Stimulated activated CD8-positive, alpha-beta memory T cell treated with anti-CD3 and anti-CD28 coated beads, Interleukin-7, amount 100 ng/mL, for 1 hour (primary cell): ENCODE measurements around the gene ASB6.

Source experiments
- DNase-seq, 2 donors: peaks; one replicate each; pipeline ENCODE4 v3.0.0-alpha.2; 2020; ENCODE audit warnings: low read depth in 2 of 2

ASB6 gene

DNA sequence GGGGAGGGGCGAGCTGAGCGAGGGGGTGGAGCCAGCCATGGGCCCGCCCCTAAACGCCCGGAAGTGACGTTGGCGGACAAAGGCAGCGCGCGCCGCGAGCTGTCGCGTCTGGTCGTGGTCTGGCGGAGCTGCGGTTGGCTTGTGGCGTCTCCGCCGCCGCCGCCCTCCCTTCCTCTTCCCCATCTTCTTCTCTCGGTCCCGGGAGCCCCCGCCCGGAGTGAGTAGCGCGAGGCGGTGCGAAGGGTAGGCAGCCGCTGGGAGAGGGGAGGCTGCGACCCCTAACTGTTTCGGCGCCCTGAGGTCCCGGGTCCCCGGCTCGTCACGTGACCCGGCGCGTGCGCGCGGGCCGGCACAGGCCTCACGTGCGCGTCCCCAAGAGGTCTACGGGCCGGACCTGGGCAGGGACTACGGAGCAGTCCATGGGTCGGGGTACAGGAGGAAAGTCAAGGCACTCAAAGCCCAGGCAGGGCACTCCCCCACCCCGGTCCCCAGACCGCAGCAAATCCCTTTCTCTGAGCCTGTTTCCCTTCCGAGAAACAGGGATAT, 15.8 kb downstream of the ASB6 start, which contains the start of gene NTMT1:
Gene NTMT1, plus strand, starts transcription at position 85 of the 546 bp plus-strand sequence. CDS start 6,541 bp downstream, outside the sequence.
- peak; percentile 87 for DNase-seq

DNA sequence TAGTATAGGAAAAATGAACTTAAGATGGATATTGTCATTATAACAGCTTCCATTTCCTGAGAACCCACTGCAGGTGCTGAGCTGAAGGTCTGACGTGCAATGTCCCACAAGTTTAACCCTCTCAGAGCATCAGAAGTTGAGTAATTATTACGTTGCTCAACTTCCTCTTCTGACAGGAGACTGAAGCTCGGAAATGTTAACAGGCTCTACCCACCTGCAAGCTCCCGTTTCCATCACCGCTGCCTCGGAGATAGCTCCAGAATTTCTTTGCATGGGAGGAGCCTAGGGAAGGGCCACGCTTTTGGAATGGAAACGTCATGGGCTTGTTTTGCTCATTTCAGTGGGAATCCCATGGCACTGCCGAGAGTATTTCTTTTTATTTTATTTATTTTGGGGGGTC, 17.0 kb downstream of the ASB6 start:
- DNase-seq, result no peak

DNA sequence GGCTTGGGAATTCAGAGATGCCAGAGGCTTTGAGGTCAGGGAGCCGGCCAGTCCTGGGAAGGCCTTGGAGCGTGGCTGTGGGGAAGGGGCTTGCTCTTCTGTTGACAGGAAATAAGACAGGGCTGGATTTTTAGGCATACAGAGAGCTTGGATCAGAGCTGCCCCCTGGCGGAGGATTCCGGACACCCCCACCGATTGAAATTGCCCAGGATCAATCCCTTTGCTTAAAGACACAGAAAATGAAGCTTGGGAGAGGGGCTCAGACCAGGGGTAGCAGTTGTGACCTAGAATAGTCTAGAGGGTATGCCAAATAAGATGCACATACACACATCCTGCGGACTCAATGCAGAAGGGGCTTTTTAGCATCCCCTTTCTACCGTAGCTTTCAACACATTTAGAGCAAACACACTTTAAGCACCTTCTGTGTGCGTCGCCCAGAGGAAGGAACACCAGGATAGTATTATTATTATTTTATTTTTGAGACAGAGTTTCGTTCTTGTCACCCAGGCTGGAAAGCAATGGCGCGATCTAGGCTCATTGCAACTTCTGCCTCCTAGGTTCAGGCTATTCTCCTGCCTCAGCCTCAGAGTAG, 17.7 kb downstream of the ASB6 start:
- DNase-seq, result peak; percentile 45 to 58

DNA sequence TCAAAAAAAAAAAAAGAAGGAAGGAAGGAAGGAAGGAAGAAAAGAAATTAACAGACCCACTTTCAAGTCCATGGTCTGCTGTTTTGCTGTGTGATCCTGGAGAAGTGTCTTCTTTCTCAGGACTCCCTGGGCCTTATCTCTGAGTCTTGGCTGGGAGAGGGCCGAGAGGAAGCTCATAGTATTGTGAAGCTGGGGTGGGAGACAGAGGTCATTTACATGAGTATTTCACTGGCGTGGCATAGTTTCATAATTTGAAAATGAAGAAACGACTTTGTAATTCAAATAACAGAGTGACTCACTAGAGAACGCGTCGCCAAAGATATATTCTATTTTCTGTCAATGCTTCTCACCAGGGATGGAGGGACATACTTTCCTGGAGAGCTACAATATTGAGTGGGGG, 18.6 kb downstream of the ASB6 start:
- no peak for DNase-seq

GRCh38 chr9:129620669-129621295, 21.2 kb downstream of the ASB6 start, which contains the start of gene C9orf50:
Gene C9orf50, minus strand, starts transcription at chr9:129621101. Its CDS starts 527 bp downstream, at chr9:129620574.
- DNase-seq, result no peak

- no peak for DNase-seq
These were observed 21.9 kb downstream of the ASB6 start for GRCh38 chr9:129619787-129620668.

GRCh38 chr9:129617167-129617566, 24.8 kb downstream of the ASB6 start:
- DNase-seq, result no peak

DNA sequence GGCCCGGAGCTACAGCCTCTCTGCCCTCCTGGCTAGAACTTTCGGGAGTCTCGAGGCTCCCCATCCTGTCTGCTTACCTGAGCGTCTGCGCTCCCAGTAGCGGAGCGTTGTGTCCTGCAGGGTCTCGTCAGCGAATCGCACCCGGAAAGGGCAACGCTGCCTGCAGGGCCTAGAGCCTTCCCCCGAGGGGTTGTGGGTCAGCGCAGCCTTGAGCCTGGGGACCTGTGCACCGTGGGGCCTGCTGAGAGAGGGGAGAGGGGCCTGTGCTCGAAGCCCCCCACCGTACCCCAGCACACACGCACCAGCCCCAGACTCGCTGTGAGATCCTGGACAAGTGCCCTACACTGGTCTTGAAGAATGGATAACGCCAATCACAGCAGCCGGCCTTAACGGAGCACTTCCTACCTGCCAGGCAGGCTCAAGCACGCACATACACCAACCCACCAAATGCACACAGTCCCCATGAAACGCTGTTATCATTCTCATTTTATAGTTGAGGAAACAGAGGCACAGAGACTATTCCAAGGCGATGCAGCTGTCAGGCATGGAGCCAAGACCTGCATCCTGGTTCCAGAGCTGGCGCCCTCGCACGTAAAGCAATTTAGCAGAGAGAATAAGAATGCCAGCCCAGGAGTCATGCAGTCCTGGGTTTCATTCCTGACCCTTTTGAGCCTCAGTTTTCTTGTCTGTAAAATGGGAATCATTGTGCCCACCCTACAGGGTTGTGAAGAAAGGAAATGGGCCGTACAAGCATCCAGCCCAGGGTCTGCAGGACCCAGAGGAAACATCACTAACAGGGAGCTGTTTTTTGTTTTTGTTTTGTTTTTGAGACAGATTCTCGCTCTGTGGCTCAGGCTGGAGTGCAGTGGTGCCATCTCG, 26.3 kb downstream of the ASB6 start:
- no peak for DNase-seq

DNA sequence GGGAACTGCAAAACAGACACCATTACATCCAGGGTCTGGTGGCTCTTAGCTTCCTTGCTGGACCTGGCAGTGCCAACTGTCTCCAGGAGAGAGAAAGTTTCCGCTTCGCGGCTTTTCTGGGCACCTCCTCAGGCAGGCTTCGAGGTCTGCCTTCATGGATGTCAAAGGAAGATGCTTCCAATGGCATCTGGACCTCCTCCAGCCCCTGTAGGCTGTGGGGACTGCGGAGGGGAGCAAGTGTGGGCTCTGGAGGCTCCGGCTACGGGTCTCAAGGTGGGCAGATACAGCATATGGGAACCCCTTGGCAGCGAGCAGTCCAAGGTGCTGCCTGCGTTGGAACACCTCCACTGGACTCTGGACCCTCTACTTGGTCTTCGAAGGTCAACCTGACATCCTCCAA, 27.0 kb downstream of the ASB6 start:
- no peak for DNase-seq

GRCh38 chr9:129613520-129614175, 28.3 kb downstream of the ASB6 start:
- no peak for DNase-seq

GRCh38 chr9:129612815-129613519, 29.0 kb downstream of the ASB6 start:
- DNase-seq, result no peak

DNA sequence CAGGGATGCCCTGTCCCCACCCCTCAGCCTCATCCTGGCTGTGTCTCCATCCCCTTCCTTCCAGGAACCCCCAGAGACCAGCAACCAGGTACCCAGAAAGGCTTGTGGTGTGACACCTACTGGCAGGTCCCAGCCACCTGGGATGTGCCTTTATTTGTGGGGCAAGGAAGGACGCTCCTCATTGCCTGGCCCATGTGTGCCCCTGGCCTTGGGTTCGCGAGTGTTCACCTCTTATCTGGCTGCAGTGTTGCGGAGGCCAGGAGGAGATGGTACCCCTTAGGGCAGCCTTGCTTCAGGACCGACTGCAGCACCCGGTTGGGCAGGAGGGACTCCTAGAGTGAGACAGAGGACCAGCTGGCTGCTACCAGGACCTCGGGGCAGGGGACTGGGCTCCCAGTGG, 29.8 kb downstream of the ASB6 start:
- DNase-seq, result no peak

GRCh38 chr9:129611307-129611800, 30.6 kb downstream of the ASB6 start:
- DNase-seq, result no peak

GRCh38 chr9:129610473-129611306, 31.3 kb downstream of the ASB6 start:
- peak; percentile 56 to 59 for DNase-seq

GRCh38 chr9:129610213-129610472, 31.8 kb downstream of the ASB6 start:
- DNase-seq, result no peak

- DNase-seq, result peak in 1 of 2 donors; percentile 31
These were observed 32.3 kb downstream of the ASB6 start for GRCh38 chr9:129609486-129610212.

GRCh38 chr9:129608561-129609481, 33.1 kb downstream of the ASB6 start:
- no peak for DNase-seq

GRCh38 chr9:129607027-129607387, 34.9 kb downstream of the ASB6 start:
- no peak for DNase-seq
